ENCODE results near the gene COBLL1.

DNA sequence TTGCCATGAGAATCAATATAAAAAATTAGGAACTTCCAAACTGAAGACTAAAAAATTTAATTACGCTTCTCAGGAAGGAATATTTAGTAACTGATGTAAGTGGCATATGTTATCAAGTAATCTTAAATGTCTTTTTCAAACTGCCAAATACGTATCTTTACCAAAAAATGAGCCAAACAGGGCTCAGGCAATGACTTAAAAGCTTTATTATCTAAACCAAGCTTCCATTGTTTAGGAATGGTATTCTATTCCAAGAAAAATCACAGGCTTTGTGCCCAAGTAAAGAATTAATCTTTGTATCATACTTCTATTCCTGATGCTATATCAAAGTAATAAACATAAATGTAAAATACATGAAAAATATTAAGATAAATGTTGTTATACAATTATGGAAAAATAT, 148.7 kb downstream of the COBLL1 start:
- TF ChIP-seq, protein P1, sequence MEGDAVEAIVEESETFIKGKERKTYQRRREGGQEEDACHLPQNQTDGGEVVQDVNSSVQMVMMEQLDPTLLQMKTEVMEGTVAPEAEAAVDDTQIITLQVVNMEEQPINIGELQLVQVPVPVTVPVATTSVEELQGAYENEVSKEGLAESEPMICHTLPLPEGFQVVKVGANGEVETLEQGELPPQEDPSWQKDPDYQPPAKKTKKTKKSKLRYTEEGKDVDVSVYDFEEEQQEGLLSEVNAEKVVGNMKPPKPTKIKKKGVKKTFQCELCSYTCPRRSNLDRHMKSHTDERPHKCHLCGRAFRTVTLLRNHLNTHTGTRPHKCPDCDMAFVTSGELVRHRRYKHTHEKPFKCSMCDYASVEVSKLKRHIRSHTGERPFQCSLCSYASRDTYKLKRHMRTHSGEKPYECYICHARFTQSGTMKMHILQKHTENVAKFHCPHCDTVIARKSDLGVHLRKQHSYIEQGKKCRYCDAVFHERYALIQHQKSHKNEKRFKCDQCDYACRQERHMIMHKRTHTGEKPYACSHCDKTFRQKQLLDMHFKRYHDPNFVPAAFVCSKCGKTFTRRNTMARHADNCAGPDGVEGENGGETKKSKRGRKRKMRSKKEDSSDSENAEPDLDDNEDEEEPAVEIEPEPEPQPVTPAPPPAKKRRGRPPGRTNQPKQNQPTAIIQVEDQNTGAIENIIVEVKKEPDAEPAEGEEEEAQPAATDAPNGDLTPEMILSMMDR (IDR thresholded peaks at IDR 0.05) = no peak
- TF ChIP-seq POLR2A (IDR thresholded peaks at IDR 0.05) = no peak

Data from heart left ventricle (tissue), 13 donors.